HG03469 (cell line): ENCODE data around the gene CDK4.
"Not testable (repeated sequence)": the region's sequence is repeated elsewhere in the genome, so short reads cannot be mapped to it uniquely, and the experiment has no call there.

Experiments used
- ATAC-seq: cut with Tn5 transposase; IDR thresholded peaks from one replicate; pipeline ENCODE4 v1.9.1; 2021; ENCODE audit warnings: mild to moderate bottlenecking, moderate library complexity, moderate number of reproducible peaks; ENCODE audit not compliant: unreplicated experiment

The CDK4 gene

GRCh38 chr12:57726884-57727757, 25.0 kb downstream of the CDK4 start:
- no peak for ATAC-seq

GRCh38 chr12:57726151-57726883, 25.8 kb downstream of the CDK4 start:
- ATAC-seq, result no peak

- no peak for ATAC-seq
These were observed 26.3 kb downstream of the CDK4 start for GRCh38 chr12:57725851-57726150.

- ATAC-seq, result no peak
These were observed 27.0 kb downstream of the CDK4 start for GRCh38 chr12:57724936-57725740.

- no peak for ATAC-seq
These were observed 27.8 kb downstream of the CDK4 start for GRCh38 chr12:57724003-57724935.

- no peak for ATAC-seq
These were observed 28.5 kb downstream of the CDK4 start for GRCh38 chr12:57723630-57723962.

- no peak for ATAC-seq
These were observed 29.1 kb downstream of the CDK4 start for GRCh38 chr12:57722716-57723629.

- not testable (repeated sequence) for ATAC-seq
These were observed 30.1 kb downstream of the CDK4 start for GRCh38 chr12:57721846-57722608.

- no peak for ATAC-seq
These were observed 31.2 kb downstream of the CDK4 start for GRCh38 chr12:57720606-57721595.

- no peak for ATAC-seq
These were observed 32.1 kb downstream of the CDK4 start for GRCh38 chr12:57719777-57720605.

- ATAC-seq, result no peak
These were observed 33.2 kb downstream of the CDK4 start for GRCh38 chr12:57718641-57719528.

GRCh38 chr12:57717846-57718640, 34.1 kb downstream of the CDK4 start:
- ATAC-seq, result no peak

- no peak for ATAC-seq
These were observed 35.0 kb downstream of the CDK4 start for GRCh38 chr12:57717131-57717530.

GRCh38 chr12:57716305-57716704, 35.8 kb downstream of the CDK4 start:
- no peak for ATAC-seq

GRCh38 chr12:57715786-57716185, 36.3 kb downstream of the CDK4 start:
- no peak for ATAC-seq
